B cell (primary cell): ENCODE results near the gene KRTDAP. TPM values are rescaled to one million over a fixed set of nuclear protein-coding genes. Genes with fewer than 3 reads are reported as not detected.

Source experiments
- ATAC-seq: fragments of 200-7000 bp; cut with Tn5 transposase; one replicate; pipeline ENCODE4 v1.10.0; 2021; ENCODE audit warnings: low read depth, mild to moderate bottlenecking, moderate number of reproducible peaks, moderate library complexity
- CTCF ChIA-PET: fragments of 350-600 bp; sonication (Branson Sonifier 250); formaldehyde crosslinking; loops from one replicate; lab custom pipeline; 2021; ENCODE audit warnings: antibody characterized with exemption, inconsistent platforms; lab: Charles Lee
- POLR2A ChIA-PET: fragments of 350-600 bp; sonication (Branson Sonifier 250); formaldehyde crosslinking; loops from one replicate; lab custom pipeline; 2021; ENCODE audit warnings: antibody characterized with exemption; lab: Charles Lee
- DNase-seq: peaks from one replicate; pipeline ENCODE4 v3.0.0; 2013
- H2AFZ ChIP-seq: 2 replicates; pipeline ENCODE4 v1.6.1; 2012; ENCODE audit warnings: mild to moderate bottlenecking, low read depth, low read length; ENCODE audit not compliant: insufficient read depth, poor library complexity, severe bottlenecking
- H3K27ac ChIP-seq, 2 donors: 1 replicate in 1 of 2; 2 replicates in 1 of 2; pipeline ENCODE4 v1.5.1; 2012 to 2013; ENCODE audit warnings: low read length in 2 of 2, mild to moderate bottlenecking in 2 of 2, moderate library complexity in 1 of 2
- H3K27me3 ChIP-seq, 4 experiments: fragments of 200-600 bp in 1 of 4; sonication (generic) in 1 of 4; replicated peaks in 1 of 4; 1 replicate in 2 of 4; 2 replicates in 2 of 4; pipeline versions ENCODE4 v1.6.1 to v1.7.0; 2013 to 2016; ENCODE audit warnings: low read length in 3 of 4, mild to moderate bottlenecking in 2 of 4, mixed read lengths in 1 of 4, moderate library complexity in 1 of 4; ENCODE audit not compliant: insufficient read depth in 4 of 4, control insufficient read depth in 3 of 4; ENCODE audit errors: control extremely low read depth in 1 of 4
- H3K36me3 ChIP-seq, 2 experiments: replicated peaks in 1 of 2; 1 replicate in 1 of 2; 2 replicates in 1 of 2; pipeline versions ENCODE4 v1.6.1 to v1.7.1; 2013; ENCODE audit warnings: low read length in 1 of 2; ENCODE audit not compliant: insufficient read depth in 2 of 2, control insufficient read depth in 1 of 2; ENCODE audit errors: control extremely low read depth in 1 of 2, extremely low read depth in 1 of 2
- H3K4me1 ChIP-seq, 2 donors: fragments of 200-600 bp in 1 of 2; sonication (generic) in 1 of 2; 1 replicate in 1 of 2; 2 replicates in 1 of 2; pipeline versions ENCODE4 v1.5.1 to v1.6.1; 2013 to 2017; ENCODE audit warnings: low read length in 2 of 2; ENCODE audit not compliant: control insufficient read depth in 2 of 2, insufficient read depth in 2 of 2
- H3K4me2 ChIP-seq: replicated peaks from 2 replicates; pipeline ENCODE3; 2012; ENCODE audit warnings: mild to moderate bottlenecking, low read depth, low read length; ENCODE audit not compliant: poor library complexity, severe bottlenecking
- H3K4me3 ChIP-seq, 5 experiments: fragments of 200-600 bp in 1 of 5; sonication (generic) in 1 of 5; 1 replicate in 3 of 5; 2 replicates in 2 of 5; pipeline versions ENCODE4 v1.5.1 to v1.7.0; 2011 to 2016; ENCODE audit warnings: low read length in 4 of 5, mild to moderate bottlenecking in 4 of 5, low read depth in 2 of 5, control low read depth in 1 of 5, moderate library complexity in 1 of 5; ENCODE audit not compliant: insufficient read depth in 1 of 5; ENCODE audit errors: control extremely low read depth in 1 of 5, extremely low read depth in 1 of 5
- H3K79me2 ChIP-seq: fragments of 200-600 bp; sonication (generic); one replicate; pipeline ENCODE4 v1.6.0; 2016; ENCODE audit warnings: low read length; ENCODE audit not compliant: control insufficient read depth, insufficient read depth
- H3K9ac ChIP-seq: fragments of 200-600 bp; sonication (generic); 2 replicates; pipeline ENCODE4 v1.6.1; 2017; ENCODE audit warnings: mild to moderate bottlenecking, low read length, moderate library complexity
- H3K9me3 ChIP-seq, 3 donors: one replicate each; pipeline versions ENCODE4 v1.6.1 to v1.7.1; 2013; ENCODE audit warnings: low read length in 2 of 3; ENCODE audit not compliant: control insufficient read depth in 2 of 3, insufficient read depth in 1 of 3; ENCODE audit errors: control extremely low read depth in 1 of 3
- H4K20me1 ChIP-seq: 2 replicates; pipeline ENCODE4 v1.6.0; 2012; ENCODE audit warnings: mild to moderate bottlenecking, low read length; ENCODE audit not compliant: insufficient read depth, control insufficient read depth, poor library complexity, severe bottlenecking
- H3K27ac Mint-ChIP-seq: one replicate; pipeline ENCODE4 v1.8.0; 2021; ENCODE audit warnings: mixed read lengths
- H3K27me3 Mint-ChIP-seq: one replicate; pipeline ENCODE4 v1.8.0; 2021; ENCODE audit warnings: mixed read lengths
- H3K4me1 Mint-ChIP-seq: one replicate; pipeline ENCODE4 v1.8.0; 2021; ENCODE audit warnings: mixed read lengths
- H3K4me3 Mint-ChIP-seq: one replicate; pipeline ENCODE4 v1.8.0; 2021; ENCODE audit warnings: mixed read lengths
- H3K9me3 Mint-ChIP-seq: one replicate; pipeline ENCODE4 v1.8.0; 2022; ENCODE audit warnings: mixed read lengths; ENCODE audit not compliant: insufficient read depth
- CTCF ChIP-seq: fragments of 200-600 bp; IDR thresholded peaks from one replicate; pipeline ENCODE4 v1.8.0; 2022; ENCODE audit warnings: antibody characterized with exemption, mild to moderate bottlenecking
- EZH2 ChIP-seq: IDR thresholded peaks from 2 replicates; pipeline ENCODE4 v1.6.1; 2012; ENCODE audit warnings: borderline replicate concordance, low read depth, mild to moderate bottlenecking, moderate library complexity, low read length; ENCODE audit not compliant: insufficient read depth, poor library complexity, severe bottlenecking
- WGBS: methylation state at CpG from one replicate; pipeline ENCODE4 v1.1.5; 2013; ENCODE audit warnings: missing lambda C conversion rate; ENCODE audit not compliant: insufficient coverage; 5-methylcytosine and 5-hydroxymethylcytosine counted together
- intact Hi-C: fragments of 100-400 bp; cut with micrococcal nuclease; formaldehyde crosslinking; loops from one replicate; pipeline ENCODE4 v1.10.0; 2022
- polyA plus RNA-seq: library from polyadenylated mRNA; depleted of rRNA; stranded (reverse); fragments of >200 nt; gene quantifications from 2 replicates; pipeline ENCODE4 v1.2.3, GENCODE V29; 2012
- total RNA-seq, 2 donors: library from RNA; stranded (reverse); fragments of 120-200 nt in 1 of 2; gene quantifications; 1 replicate in 1 of 2; 2 replicates in 1 of 2; pipeline versions ENCODE4 v1.2.3 to v1.2.4, GENCODE V29; 2013 to 2022

The KRTDAP gene
- total and polyA plus RNA-seq, 2 donors (not counting 1 experiment from before 2014, with no cell fraction given), result not detected

DNA sequence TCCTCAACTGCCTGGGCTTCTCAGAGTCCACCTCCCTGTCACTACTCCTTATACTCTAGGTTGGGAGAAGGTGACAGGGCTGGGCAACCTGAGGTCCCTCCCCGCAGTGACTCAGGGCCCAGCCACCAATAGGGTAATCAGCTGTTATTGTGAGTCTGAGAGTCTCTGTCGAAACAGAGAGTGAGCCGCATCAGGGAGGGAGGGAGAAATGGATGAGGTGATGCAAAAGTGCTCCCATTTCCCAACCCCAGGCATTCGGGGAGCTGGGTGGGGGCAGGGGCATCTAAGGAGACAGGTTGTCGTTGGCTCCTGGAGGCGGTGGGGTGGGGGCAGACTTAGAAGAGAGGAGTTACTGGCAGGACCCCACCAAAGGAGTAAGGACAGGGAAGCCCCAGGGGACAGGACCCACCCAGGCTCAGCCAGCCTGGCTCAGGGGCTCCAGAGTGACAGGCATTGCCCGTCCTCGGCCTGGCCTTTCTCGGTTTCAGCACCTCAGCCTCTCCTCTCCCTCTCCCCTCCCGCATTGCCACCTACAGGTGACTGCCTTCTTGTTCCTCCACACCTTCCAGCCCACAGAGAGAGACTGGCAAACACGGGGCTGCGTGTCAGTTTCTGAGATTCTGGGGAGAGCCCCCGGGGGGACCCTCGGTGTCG is 23.5 kb upstream of the KRTDAP start, which contains the start of gene DMKN:
Gene DMKN, minus strand, starts transcription at position 22 of the 654 bp plus-strand sequence. CDS start 174 bp downstream, outside the sequence.
- ChIA-PET CTCF (no interaction called here), POLR2A (no interaction called here)
- TF ChIP-seq EZH2 (no peak), CTCF (no peak)
- Histone ChIP-seq H2AFZ (no peak within 1 kb of the TSS), H3K4me3 (no peak within 1 kb of the TSS), H3K4me2 (no peak within 1 kb of the TSS), H3K27ac (no peak within 1 kb of the TSS), H3K4me1 (peaks cover 19 to 21% of the 10 kb centered on the region in 2 donors), H3K79me2 (no peaks in the 10 kb centered on the region), H3K9ac (no peak within 1 kb of the TSS), H3K27me3 (peaks cover 0 to 50% (median 12%) of the 10 kb centered on the region in 4 experiments), H3K36me3 (no peaks in the 10 kb centered on the region), H3K9me3 (peaks cover 0 to 11% (median 0%) of the 10 kb centered on the region in 3 donors), H4K20me1 (no peaks in the 10 kb centered on the region)
- ATAC-seq (no peak), DNase-seq (no peak)
- Mint-ChIP-seq H3K27ac (no peak within 1 kb of the TSS), H3K9me3 (no peaks in the 10 kb centered on the region), H3K4me3 (no peak within 1 kb of the TSS), H3K27me3 (peaks cover 39% of the 10 kb centered on the region), H3K4me1 (peaks cover 19% of the 10 kb centered on the region)
- WGBS, result 49% methylated on average over 14 of the region's 15 CpGs
- intact Hi-C loops, result no loop called here
